ENCODE data around the gene PPP1R14C. TPM values are rescaled to one million over a fixed set of nuclear protein-coding genes. Genes with fewer than 3 reads are reported as not detected.

The PPP1R14C gene
- total and polyA plus RNA-seq, 2 donors (not counting 3 experiments of a cell fraction or from before 2014, with no cell fraction given), result not detected

GRCh38 chr6:150298676-150299075 lies 155.8 kb downstream of the PPP1R14C start:
- H3K9ac ChIP-seq (replicated peaks; ENCODE audit: extremely low read depth, insufficient read depth, low read length), result no peak overlapping the region
- FAIRE-seq (no peak), DNase-seq (ENCODE audit: low read depth, low spot score) (no peak)
- no peak overlapping the region for H3K4me3 ChIP-seq (replicated peaks in 1 of 3; ENCODE audit: insufficient read depth in 1 of 3, low read depth in 1 of 3, low read length in 3 of 3)
- no peak overlapping the region for H2AFZ ChIP-seq (ENCODE audit: low read depth, low read length)
- no peaks in the 10 kb centered on the region for H3K4me1 ChIP-seq (ENCODE audit: control insufficient read depth, extremely low read depth, insufficient read depth, low read length)
- no peaks in the 10 kb centered on the region for H3K9me1 ChIP-seq (replicated peaks; ENCODE audit: control insufficient read depth, extremely low read depth, insufficient read depth, low read length)
- H4K20me1 ChIP-seq (replicated peaks; ENCODE audit: control insufficient read depth, extremely low read depth, insufficient read depth, low read length), result no peaks in the 10 kb centered on the region
- TF ChIP-seq FOS (IDR thresholded peaks at IDR 0.05; ENCODE audit: borderline replicate concordance, insufficient read depth, low read length) (no peak), EZH2 (IDR thresholded peaks at IDR 0.05; ENCODE audit: borderline replicate concordance, low read depth, low read length, severe bottlenecking) (no peak), GATA2 (IDR thresholded peaks at IDR 0.05; ENCODE audit: insufficient read depth, insufficient read length, low read depth, low read length) (no peak), CTCF (IDR thresholded peaks at IDR 0.05; ENCODE audit: extremely low read depth in 1 of 2, insufficient read depth in 1 of 2, low read depth in 1 of 2, low read length in 2 of 2) (no peak), MAX (IDR thresholded peaks at IDR 0.05; ENCODE audit: insufficient read depth, insufficient read length) (no peak), POLR2A (IDR thresholded peaks at IDR 0.05; ENCODE audit: low read depth, low read length) (no peak), MYC (IDR thresholded peaks at IDR 0.05; ENCODE audit: low read depth, low read length) (no peak), POLR2AphosphoS5 (IDR thresholded peaks at IDR 0.05; ENCODE audit: insufficient read depth, low read depth, low read length) (no peak), JUN (IDR thresholded peaks at IDR 0.05; ENCODE audit: borderline replicate concordance, insufficient read depth, insufficient read length, low read depth) (no peak)
- BruUV-seq (replicated peaks), result no TSS peak
- no peaks in the 10 kb centered on the region for H3K36me3 ChIP-seq (ENCODE audit: control insufficient read depth in 2 of 2, extremely low read depth in 1 of 2, insufficient read depth in 2 of 2, low read length in 2 of 2)
- intact Hi-C loops (cut with micrococcal nuclease), result no loop called here
- H3K4me2 ChIP-seq (ENCODE audit: insufficient read depth, low read length), result no peak overlapping the region
- H3K27ac ChIP-seq (ENCODE audit: insufficient read depth, low read depth, low read length), result no peak overlapping the region
- no peaks in the 10 kb centered on the region for H3K79me2 ChIP-seq (ENCODE audit: control insufficient read depth, insufficient read depth, low read length)
- H3K9me3 ChIP-seq (replicated peaks; ENCODE audit: control insufficient read depth, insufficient read depth, low read length), result no peaks in the 10 kb centered on the region
- H3K27me3 ChIP-seq (ENCODE audit: control insufficient read depth in 2 of 2, insufficient read depth in 2 of 2, low read length in 2 of 2), result peaks cover 3% of the 10 kb centered on the region in 2 experiments
- CTCF ChIA-PET, result interaction anchor here (1.3 kb wide), 1 partner anchor 36 kb away, joined by 4 read pairs; no protein-coding TSS in a partner anchor
- POLR2A ChIA-PET, result no interaction called here
- dilution Hi-C loops (cut with MboI; ENCODE audit: extremely low pct_ligation_motif_present, low sequenced_read_pairs), result no loop called here

Small RNA genes within 50 kb of the gene (small RNA-seq; reads per million reads assigned to genes)
- not detected for gene RF01210 (ENCODE audit: insufficient read depth, insufficient read length, low read depth, low replicate concordance)

Other genes starting within 250 kb of the PPP1R14C start
- gene RAET1E, start 244.9 kb upstream of the PPP1R14C start, total RNA-seq, result not detected in 2 replicates
- 0.04 TPM in 1 of 2 replicates, not detected in the other for gene RAET1E, start 244.9 kb upstream of the PPP1R14C start, polyA plus RNA-seq
- 0.74 and 1.6 TPM in 2 replicates for gene RAET1G, start 219.9 kb upstream of the PPP1R14C start, total RNA-seq
- gene RAET1G, start 219.9 kb upstream of the PPP1R14C start, polyA plus RNA-seq, result 2.1 and 3.3 TPM in 2 replicates
- gene ULBP2, start 201.0 kb upstream of the PPP1R14C start, total RNA-seq, result 7.0 and 14.0 TPM in 2 replicates
- gene ULBP2, start 201.0 kb upstream of the PPP1R14C start, polyA plus RNA-seq, result 22.8 and 26.4 TPM in 2 replicates
- gene ULBP1, start 179.1 kb upstream of the PPP1R14C start, total RNA-seq, result 0.33 and 2.3 TPM in 2 replicates
- 1.1 and 1.4 TPM in 2 replicates for gene ULBP1, start 179.1 kb upstream of the PPP1R14C start, polyA plus RNA-seq
- gene RAET1L, start 117.5 kb upstream of the PPP1R14C start, total RNA-seq, result not detected in 2 replicates
- not detected in 2 replicates for gene RAET1L, start 117.5 kb upstream of the PPP1R14C start, polyA plus RNA-seq
- 12.8 and 13.8 TPM in 2 replicates for gene ULBP3, start 73.9 kb upstream of the PPP1R14C start, total RNA-seq
- 5.2 and 7.1 TPM in 2 replicates for gene ULBP3, start 73.9 kb upstream of the PPP1R14C start, polyA plus RNA-seq
- gene IYD, start 226.0 kb downstream of the PPP1R14C start, total RNA-seq, result not detected in 2 replicates
- not detected in 2 replicates for gene IYD, start 226.0 kb downstream of the PPP1R14C start, polyA plus RNA-seq

Measured in endothelial cell of umbilical vein (primary cell).